ENCODE results near the gene THOC2. TPM values are rescaled to one million over a fixed set of nuclear protein-coding genes. Genes with fewer than 3 reads are reported as not detected.
"Not testable (repeated sequence)": the region's sequence is repeated elsewhere in the genome, so short reads cannot be mapped to it uniquely, and the experiment has no call there.

Gene THOC2, protein sequence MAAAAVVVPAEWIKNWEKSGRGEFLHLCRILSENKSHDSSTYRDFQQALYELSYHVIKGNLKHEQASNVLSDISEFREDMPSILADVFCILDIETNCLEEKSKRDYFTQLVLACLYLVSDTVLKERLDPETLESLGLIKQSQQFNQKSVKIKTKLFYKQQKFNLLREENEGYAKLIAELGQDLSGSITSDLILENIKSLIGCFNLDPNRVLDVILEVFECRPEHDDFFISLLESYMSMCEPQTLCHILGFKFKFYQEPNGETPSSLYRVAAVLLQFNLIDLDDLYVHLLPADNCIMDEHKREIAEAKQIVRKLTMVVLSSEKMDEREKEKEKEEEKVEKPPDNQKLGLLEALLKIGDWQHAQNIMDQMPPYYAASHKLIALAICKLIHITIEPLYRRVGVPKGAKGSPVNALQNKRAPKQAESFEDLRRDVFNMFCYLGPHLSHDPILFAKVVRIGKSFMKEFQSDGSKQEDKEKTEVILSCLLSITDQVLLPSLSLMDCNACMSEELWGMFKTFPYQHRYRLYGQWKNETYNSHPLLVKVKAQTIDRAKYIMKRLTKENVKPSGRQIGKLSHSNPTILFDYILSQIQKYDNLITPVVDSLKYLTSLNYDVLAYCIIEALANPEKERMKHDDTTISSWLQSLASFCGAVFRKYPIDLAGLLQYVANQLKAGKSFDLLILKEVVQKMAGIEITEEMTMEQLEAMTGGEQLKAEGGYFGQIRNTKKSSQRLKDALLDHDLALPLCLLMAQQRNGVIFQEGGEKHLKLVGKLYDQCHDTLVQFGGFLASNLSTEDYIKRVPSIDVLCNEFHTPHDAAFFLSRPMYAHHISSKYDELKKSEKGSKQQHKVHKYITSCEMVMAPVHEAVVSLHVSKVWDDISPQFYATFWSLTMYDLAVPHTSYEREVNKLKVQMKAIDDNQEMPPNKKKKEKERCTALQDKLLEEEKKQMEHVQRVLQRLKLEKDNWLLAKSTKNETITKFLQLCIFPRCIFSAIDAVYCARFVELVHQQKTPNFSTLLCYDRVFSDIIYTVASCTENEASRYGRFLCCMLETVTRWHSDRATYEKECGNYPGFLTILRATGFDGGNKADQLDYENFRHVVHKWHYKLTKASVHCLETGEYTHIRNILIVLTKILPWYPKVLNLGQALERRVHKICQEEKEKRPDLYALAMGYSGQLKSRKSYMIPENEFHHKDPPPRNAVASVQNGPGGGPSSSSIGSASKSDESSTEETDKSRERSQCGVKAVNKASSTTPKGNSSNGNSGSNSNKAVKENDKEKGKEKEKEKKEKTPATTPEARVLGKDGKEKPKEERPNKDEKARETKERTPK (N-terminal part only)
- total RNA-seq (2014; rRNA removed; shearing (Covaris generic)), result 33.1 and 57.4 TPM in 2 replicates

DNA sequence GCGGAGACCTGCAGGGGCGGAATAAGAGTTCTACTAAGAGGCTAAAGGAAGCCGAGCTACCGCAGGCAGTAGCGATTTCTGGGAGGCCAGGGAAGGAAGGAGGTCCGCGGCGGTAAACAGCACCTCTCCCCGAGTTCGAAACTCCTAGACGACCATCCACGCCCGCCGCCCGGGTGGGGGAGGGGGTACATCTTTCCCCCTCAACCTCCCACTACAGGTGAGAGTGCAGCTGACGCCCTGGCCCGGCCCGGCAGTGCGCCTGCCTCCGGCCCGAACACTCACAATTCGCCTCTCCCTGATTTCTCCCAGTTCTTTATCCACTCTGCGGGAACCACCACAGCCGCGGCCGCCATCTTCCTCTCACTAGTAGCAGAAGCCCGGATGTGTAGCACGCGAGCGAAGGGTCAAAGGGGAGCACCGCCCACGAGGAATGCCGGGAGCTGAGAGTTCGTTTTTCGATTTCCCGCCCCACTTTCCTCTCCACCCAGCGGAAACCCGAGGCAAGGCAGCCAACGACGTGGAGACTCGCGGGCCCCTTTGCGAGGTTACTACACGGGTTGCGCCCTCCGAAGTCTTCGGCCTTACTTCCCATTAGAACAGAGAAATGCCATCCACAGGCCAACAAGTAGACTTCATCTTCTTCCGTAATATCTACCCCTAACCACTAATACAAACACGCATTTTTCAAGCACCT, at the start of gene THOC2:
THOC2 (minus strand) TSS at position 383 of the 694 bp plus-strand sequence; CDS start at position 353, 30 bp downstream.
- DNase-seq (ENCODE audit: low read depth), result peak; percentile 82

DNA sequence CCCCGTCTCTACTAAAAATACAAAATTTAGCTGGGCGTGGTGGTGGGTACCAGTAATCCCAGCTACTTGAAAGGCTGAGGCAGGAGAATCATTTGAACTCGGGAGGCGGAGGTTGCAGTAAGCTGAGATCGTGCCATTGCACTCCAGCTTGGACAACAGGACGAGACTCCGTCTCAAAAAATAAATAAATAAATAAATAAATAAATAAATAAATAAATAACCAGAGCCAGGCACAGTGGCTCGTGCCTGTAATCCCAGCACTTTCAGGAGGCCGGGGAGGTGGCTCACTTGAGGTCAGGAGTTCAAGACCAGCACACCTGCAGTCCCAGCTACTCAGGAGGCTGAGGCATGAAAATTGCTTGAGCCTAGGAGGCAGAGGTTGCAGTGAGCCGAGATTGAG, 48.9 kb upstream of the THOC2 start:
- not testable (repeated sequence) for DNase-seq (ENCODE audit: low read depth)

DNA sequence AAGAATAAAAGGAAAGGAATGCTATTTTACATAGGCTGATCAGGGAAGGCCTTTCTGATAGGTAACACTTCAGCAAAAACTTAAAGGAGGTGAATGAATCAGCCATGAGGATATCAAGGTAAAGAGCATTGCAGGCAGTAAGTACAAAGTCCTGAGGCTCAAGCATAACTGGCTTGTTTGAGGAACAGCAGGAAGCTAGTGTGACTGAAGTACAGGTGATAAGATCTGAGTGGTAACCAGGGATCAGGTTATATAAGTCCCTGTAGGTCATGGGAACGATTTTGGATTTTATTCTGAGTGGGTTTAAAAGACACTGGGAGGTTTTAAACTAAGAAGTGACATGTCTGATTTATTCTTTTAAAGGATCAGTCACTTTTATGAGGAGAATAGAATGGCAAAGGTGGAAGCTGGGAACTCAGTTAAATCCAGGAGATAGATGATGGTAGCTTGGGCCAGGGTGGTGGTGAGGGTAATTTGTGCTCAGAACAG, 47.1 kb upstream of the THOC2 start:
- no peak for DNase-seq (ENCODE audit: low read depth)

DNA sequence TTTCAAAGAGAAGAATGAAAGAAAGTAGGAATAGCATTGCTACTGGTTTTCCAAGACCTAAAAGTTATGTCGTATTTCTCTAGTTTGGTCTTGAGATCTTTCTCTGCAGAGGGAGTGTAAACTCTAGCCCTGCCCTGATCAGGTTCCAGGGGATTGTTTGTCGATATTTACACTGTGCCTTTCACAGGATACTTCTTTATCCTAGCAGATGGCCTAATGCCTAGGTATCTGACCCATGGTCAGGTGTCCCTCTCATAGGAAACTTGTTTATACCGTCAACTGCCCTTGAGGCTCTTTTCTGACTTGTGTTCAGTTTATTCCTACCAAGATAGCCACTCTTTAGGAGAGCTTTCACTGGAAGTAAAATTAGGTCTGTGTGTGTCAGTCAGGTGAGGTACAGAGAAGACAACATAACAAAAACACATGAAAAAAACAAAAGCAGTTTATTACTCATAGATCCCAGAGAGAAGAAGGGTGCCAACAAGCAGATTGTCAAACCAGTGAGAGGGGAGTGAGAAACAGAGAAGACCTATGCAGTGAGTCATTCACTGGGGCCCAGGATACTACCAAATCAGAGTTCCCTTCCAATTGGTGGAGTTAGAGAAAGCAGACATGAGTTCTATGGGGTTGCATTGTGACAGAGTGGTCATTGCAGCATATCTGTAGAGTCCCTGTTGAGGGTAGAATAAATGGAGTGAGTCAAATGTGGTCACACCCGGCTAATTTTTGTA, 40.6 kb upstream of the THOC2 start:
- peak; percentile 9 for DNase-seq (ENCODE audit: low read depth)

DNA sequence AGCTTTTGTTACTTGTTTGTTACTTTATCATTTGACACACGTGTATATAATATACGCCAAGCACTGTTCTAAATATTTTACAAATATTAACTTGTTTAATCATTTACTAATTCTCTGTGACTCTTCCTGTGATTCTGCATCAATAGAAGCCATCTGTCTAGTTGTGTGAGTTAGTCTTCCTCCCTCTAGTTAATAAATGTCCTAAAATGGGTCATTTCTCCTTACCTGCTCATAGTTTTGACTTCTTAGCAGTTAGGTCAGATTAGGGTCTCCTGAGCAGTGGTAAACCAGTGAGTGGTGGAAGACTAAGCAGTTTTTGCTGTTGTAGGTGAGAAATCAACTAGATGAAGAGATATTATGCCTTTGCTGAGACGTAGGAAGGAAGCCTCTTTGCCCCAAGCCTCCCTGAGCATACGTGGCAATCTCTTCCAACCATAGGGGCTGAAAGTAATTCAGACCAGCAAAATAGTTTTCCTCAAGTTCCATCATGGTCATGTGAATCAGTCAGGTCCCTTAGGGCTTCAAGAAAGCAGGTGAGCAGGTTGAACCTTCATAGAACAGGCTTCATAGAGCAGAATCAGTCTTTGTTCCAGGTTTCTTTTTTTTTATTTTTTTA, 38.7 kb upstream of the THOC2 start:
- no peak for DNase-seq (ENCODE audit: low read depth)

DNA sequence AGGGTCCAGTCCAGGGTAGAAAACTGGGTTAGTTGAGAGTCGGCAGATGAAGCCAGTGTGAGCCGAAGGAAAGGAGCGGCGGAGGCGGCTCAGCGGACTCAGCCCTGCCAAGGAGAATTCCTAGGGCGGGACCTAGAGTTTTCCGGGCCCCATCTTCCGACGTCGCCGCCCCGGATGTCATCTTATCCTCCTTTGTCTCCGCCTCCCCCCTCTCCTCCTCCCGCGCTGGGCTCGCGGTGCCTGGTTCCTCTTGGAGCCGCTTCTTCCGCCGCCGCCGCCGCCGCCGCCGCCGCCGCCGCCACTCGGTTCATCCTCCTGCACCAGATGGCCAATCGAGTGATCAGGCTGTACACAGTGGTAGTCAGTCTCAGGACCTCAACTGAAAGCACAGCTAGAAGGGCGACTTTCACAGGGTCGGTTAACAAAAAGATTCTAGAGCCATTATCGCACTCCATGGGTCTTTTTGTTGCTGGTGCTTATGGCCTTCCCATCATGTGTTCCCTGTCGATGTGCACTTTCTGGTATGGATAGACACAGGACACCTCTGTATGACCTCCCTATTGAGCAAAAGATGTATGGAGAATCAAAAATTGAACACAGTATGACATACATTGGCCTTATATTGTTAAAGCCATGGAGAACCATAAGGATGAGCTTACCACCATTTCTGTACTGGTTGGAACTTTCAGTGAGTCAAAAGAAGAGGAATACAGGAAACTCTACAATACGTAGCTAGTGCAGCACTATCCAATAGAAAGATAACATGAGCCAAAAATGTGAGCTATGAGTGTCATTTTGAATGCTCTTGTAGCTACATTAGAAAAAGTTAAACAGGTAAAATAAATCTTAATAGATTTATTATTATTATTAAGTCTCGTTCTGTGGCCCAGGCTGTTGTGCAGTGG, 32.4 kb upstream of the THOC2 start:
- peak; percentile 85 for DNase-seq (ENCODE audit: low read depth)

DNA sequence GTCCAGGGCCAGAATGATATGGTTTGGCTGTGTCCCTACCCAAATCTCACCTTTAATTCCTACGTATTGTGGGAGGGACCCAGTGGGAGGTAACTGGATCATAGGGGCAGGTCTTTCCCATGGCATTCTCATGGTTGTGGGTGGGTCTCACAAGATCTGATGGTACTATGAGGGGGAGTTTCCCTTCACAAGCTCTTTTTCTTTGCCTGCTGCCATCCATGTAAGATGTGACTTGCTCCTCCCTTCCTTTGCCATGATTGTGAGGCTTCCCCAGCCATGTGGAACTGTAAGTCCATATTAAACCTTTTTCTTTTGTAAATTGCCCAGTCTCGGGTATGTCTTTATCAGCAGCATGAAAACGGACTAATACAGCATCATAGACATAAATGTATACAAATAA, 27.0 kb upstream of the THOC2 start:
- not testable (repeated sequence) for DNase-seq (ENCODE audit: low read depth)

DNA sequence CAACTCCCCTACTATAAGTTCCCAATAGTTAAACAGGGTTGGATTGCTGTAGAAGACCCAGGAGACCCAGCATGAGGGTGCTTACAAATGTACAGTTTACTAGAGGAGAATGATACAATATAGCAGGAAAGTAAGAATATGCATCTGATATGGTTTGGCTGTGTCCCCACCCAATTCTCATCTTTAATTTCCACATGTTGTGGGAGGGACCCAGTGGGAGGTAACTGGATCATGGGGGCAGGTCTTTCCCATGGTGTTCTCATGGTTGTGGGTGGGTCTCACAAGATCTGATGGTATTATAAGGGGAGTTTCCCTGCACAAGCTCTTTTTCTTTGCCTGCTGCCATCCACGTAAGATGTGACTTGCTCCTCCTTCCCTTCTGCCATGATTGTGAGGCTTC, 24.9 kb upstream of the THOC2 start:
- not testable (repeated sequence) for DNase-seq (ENCODE audit: low read depth)

DNA sequence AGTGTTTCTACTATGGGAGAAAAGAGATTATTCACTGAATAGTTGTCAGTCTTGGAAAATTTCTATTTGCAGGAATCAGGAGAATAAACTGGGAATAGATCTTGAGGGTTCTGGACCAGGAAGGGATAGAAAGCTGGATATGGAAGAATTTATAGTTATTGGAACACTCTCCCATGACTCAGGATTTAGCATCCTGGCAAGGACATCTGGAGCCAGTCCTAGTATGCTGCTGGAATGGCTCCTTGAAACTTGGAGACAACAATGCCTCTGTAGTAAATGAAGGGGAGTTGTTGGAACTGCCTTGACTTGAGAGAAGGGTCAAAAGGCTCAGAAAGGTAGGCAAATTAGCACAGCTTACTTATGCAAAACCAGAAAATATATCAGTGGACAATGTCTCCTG, 23.5 kb upstream of the THOC2 start:
- no peak for DNase-seq (ENCODE audit: low read depth)

DNA sequence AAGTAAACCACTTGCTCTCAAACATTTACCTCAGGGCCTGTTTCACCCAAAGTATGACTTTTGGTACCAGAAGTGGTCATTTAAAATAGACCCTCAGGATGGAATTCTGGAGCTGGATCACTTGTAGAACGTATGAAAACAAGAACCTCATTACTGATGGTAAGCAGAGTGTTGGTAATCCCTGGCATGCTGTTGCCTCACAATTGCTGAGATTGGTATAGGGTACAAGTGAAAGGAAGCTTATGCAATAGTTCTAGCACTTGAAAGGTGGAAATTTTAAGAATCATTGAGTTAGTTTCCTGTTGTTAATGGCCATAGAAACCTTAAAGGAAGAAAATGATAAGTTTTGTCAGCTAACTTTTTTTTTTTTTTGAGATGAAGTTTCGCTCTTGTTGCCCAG, 22.3 kb upstream of the THOC2 start:
- no peak for DNase-seq (ENCODE audit: low read depth)

DNA sequence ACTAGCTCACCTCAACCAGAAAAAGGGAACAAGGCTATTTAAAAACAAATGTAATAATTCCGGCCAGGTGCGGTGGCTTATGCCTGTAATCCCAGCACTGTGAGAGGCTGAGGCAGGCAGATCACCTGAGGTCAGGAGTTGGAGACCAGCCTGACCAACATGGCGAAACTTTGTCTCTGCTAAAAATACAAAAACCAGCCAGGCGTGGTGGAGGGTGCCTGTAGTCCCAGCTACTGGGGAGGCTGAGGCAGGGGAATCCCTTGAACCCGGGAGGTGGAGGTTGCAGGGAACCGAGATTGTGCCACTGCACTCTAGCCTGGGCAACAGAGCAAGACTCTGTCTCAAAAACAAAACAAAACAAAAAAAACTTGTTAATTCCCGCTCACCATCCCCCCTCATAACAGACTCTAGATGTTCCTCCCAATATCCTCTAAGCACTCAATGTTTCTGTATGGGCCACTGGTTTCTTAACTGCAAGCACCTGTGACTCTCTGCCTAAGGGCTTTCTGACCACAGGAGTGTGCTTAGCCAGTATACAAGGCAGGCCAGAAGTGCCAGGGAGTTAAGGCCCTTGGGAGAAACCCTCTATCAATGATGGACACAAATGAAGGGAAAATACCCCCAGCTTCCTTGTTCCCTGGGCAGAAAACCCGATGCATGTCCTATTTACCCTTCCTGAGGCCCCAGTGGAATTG, 21.0 kb upstream of the THOC2 start:
- DNase-seq (ENCODE audit: low read depth), result no peak

DNA sequence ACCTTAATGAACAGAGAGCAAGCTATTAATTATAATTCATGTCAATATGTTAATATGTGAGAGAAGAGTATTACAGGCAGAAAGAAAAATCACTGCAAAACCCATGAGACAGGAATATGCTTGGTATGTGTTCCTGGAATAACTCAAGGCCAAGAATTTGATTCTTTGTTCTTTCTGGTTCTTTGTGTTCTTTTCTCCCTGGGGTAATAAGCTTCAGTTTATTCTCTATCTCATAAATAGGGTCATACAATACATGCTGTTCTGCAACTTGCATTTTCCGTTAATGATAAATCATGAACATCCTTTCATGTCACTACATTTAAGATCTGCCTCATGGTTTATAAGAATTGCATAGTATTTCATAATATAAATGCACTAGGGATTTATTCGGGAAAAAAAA, 16.8 kb upstream of the THOC2 start:
- DNase-seq (ENCODE audit: low read depth), result no peak

DNA sequence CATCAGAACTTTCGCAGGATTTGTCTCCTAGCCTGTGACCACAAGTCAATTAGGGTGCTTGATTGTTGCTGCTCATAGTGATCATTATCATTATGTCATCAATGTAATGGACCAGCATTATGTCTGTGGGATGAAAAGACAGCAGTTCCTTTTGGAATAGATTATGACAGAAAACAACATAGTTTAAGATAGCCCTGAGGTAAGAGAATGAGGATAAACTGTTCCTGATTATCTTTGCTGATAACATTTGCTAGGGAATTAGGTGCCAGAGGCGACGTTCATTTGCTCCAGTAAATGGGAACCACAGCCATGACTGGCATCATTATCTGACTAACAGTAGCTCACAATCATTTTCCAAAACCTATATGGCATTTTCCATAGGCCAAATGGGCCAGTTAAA, 12.7 kb upstream of the THOC2 start:
- DNase-seq (ENCODE audit: low read depth), result no peak

DNA sequence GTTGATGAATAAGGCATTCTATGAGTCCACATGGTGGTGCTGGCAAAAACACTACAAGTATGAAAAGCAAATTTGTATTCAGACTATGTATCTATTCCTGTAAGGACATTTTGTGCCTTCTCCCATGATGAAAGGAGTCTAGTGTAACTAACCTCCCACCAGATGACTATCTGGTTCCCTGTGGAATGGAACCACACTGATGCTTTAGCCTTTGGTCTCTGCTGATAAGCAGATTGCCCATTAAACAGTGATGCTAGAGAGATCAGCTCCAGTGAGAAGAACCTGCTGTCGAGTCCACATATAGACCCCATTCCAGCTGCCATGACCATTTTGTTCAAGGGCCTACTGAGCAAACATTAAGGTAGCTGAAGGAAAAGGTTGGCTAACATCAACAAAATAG, 10.5 kb upstream of the THOC2 start:
- no peak for DNase-seq (ENCODE audit: low read depth)

DNA sequence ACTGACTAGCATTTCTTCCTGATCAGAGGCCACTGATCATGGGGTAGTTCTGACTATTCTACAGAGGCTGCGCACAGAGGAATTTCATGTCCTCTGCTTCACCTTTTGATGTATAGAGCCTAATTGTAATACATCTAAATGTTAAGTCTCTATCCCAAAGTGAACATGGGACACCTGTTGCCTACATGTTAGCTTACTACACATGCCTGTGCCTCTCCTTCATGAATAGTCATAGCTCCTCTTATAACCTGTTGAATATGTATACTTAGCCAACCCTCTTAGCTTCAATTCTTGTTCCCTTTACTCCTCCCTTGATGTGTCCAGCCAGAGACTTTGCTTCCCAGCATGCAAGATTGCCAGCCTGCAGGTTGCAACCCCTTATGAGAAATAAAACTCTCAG, 9.6 kb upstream of the THOC2 start:
- no peak for DNase-seq (ENCODE audit: low read depth)

DNA sequence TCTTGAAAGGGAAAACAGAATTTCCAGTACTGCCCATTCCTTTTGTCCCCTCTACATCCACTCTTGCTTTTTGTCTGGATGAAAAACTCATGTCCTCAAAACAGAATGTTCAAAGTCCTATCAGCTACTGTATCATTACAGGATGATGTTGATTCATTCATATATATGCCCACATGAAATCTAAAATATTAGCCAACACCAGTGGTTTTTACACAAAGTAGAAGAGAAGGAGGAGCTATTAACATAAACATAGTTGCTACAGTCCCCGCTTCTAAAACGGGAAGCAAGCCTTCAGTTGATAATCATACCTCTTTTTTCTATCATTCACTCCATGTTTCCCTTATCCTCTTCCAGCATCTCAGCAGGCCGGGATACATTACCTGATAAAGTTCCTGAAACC, 7.7 kb upstream of the THOC2 start:
- no peak for DNase-seq (ENCODE audit: low read depth)

DNA sequence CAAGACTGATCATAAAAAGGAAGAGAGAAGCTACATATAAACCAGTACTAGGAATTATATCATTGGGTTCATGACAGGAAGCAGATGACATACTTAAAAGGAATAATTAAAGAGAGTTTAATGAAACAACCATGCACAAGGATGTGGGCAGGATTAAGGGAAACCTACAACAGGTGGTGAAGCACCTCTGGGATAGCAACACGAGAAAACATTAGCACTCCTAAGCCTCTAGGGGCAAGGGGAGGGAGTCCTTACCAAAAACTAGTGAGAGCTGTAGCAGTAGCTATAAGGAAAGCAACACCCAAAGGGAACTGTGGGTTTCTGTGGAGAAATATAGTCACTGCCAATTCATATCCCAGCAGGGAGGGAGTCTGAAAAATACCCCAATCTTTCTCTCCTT, 7.2 kb upstream of the THOC2 start:
- no peak for DNase-seq (ENCODE audit: low read depth)

DNA sequence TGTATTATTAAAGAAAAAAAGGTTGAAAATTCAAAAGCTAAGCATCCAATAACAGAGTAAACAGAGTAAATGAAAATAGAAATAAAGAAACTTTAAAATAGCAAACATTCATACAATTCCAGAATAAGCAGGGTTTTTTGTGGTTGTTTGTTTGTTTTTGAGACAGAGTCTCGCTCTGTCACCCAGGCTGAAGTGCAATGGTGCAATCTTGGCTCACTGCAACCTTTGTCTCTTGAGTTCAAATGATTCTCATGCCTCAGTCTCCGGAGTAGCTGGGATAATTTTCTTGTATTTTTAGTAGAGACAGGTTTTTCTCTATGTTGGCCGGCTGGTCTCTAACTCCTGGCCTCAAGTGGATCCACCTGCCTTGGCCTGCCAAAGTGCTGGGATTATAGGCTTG, 6.6 kb upstream of the THOC2 start:
- no peak for DNase-seq (ENCODE audit: low read depth)
